Subcutaneous abdominal adipose tissue (tissue), 5 donors: ENCODE results near the gene MMS22L.

ENCODE experiments used
- H3K27ac ChIP-seq: one replicate; pipeline ENCODE4 v1.7.0; 2013; ENCODE audit warnings: low read depth, mild to moderate bottlenecking, inconsistent platforms, low read length, moderate library complexity
- H3K27me3 ChIP-seq, 5 donors: one replicate each; pipeline ENCODE4 v1.7.0; 2013; ENCODE audit warnings: low read length in 5 of 5, inconsistent platforms in 1 of 5; ENCODE audit not compliant: control insufficient read depth in 5 of 5, insufficient read depth in 4 of 5
- H3K36me3 ChIP-seq, 5 donors: one replicate each; pipeline ENCODE4 v1.7.0; 2013; ENCODE audit warnings: low read length in 5 of 5; ENCODE audit not compliant: control insufficient read depth in 5 of 5, insufficient read depth in 5 of 5
- H3K4me1 ChIP-seq, 5 donors: one replicate each; pipeline ENCODE4 v1.7.0; 2013; ENCODE audit warnings: low read length in 5 of 5, mild to moderate bottlenecking in 3 of 5, moderate library complexity in 1 of 5; ENCODE audit not compliant: control insufficient read depth in 5 of 5, insufficient read depth in 5 of 5
- H3K4me3 ChIP-seq, 5 donors: one replicate each; pipeline ENCODE4 v1.7.0; 2013; ENCODE audit warnings: low read length in 5 of 5, low read depth in 1 of 5
- H3K9ac ChIP-seq, 5 donors: one replicate each; pipeline ENCODE4 v1.7.0; 2013; ENCODE audit warnings: low read length in 5 of 5, mild to moderate bottlenecking in 4 of 5, moderate library complexity in 3 of 5
- H3K9me3 ChIP-seq, 5 donors: one replicate each; pipeline ENCODE4 v1.7.0; 2013; ENCODE audit warnings: low read length in 5 of 5; ENCODE audit not compliant: control insufficient read depth in 5 of 5
- donor health status: healthy.
- donor health status: healthy.
- donor health status: healthy.
- donor health status: healthy.
- donor health status: healthy.

The MMS22L gene

GRCh38 chr6:97203343-97203742, 79.7 kb downstream of the MMS22L start:
- Histone ChIP-seq H3K9ac (no peak overlapping the region), H3K9me3 (no peaks in the 10 kb centered on the region), H3K27me3 (no peaks in the 10 kb centered on the region), H3K27ac (no peak overlapping the region), H3K36me3 (no peaks in the 10 kb centered on the region), H3K4me3 (no peak overlapping the region), H3K4me1 (peaks cover 0 to 5% (median 0%) of the 10 kb centered on the region in 5 donors)

GRCh38 chr6:97198046-97198565, 84.9 kb downstream of the MMS22L start:
- no peaks in the 10 kb centered on the region for H3K27me3 ChIP-seq
- H3K4me1 ChIP-seq: peaks cover 0 to 4% (median 0%) of the 10 kb centered on the region in 5 donors
- no peaks in the 10 kb centered on the region for H3K36me3 ChIP-seq
- no peak overlapping the region for H3K27ac ChIP-seq
- no peak overlapping the region for H3K9ac ChIP-seq
- no peaks in the 10 kb centered on the region for H3K9me3 ChIP-seq
- no peak overlapping the region for H3K4me3 ChIP-seq

- Histone ChIP-seq H3K36me3 (peaks cover 0 to 3% (median 0%) of the 10 kb centered on the region in 5 donors), H3K4me3 (no peak overlapping the region), H3K9ac (no peak overlapping the region), H3K27ac (no peak overlapping the region), H3K27me3 (no peaks in the 10 kb centered on the region), H3K4me1 (peaks cover 0 to 4% (median 0%) of the 10 kb centered on the region in 5 donors), H3K9me3 (no peaks in the 10 kb centered on the region)
Observed at GRCh38 chr6:97195117-97195516, 87.9 kb downstream of the MMS22L start.

GRCh38 chr6:97189767-97190166, 93.2 kb downstream of the MMS22L start:
- Histone ChIP-seq H3K27ac (no peak overlapping the region), H3K4me1 (peaks cover 0 to 10% (median 0%) of the 10 kb centered on the region in 5 donors), H3K36me3 (peaks cover 0 to 3% (median 0%) of the 10 kb centered on the region in 5 donors)

GRCh38 chr6:97187951-97188350, 95.1 kb downstream of the MMS22L start:
- no peak overlapping the region for H3K27ac ChIP-seq
- H3K9me3 ChIP-seq: no peaks in the 10 kb centered on the region
- peaks cover 0 to 10% (median 0%) of the 10 kb centered on the region in 5 donors for H3K4me1 ChIP-seq
- H3K9ac ChIP-seq: peak overlapping the region in 1 of 5 donors; percentile 8
- peaks cover 0 to 3% (median 0%) of the 10 kb centered on the region in 5 donors for H3K36me3 ChIP-seq
- no peak overlapping the region for H3K4me3 ChIP-seq
- H3K27me3 ChIP-seq: no peaks in the 10 kb centered on the region

More at GRCh38 chr6:97189767-97190166, 93.2 kb downstream of the MMS22L start:
- Histone ChIP-seq H3K4me3 (no peak overlapping the region), H3K9me3 (no peaks in the 10 kb centered on the region), H3K27me3 (no peaks in the 10 kb centered on the region), H3K9ac (no peak overlapping the region)

GRCh38 chr6:97186416-97186999, 96.5 kb downstream of the MMS22L start:
- no peak overlapping the region for H3K27ac ChIP-seq

GRCh38 chr6:97177905-97178304, 105.1 kb downstream of the MMS22L start:
- no peaks in the 10 kb centered on the region for H3K9me3 ChIP-seq
- H3K36me3 ChIP-seq: peaks cover 0 to 21% (median 0%) of the 10 kb centered on the region in 5 donors
- no peak overlapping the region for H3K4me3 ChIP-seq
- no peak overlapping the region for H3K9ac ChIP-seq
- H3K27me3 ChIP-seq: no peaks in the 10 kb centered on the region
- H3K27ac ChIP-seq: no peak overlapping the region
- no peaks in the 10 kb centered on the region for H3K4me1 ChIP-seq

More at GRCh38 chr6:97186416-97186999, 96.5 kb downstream of the MMS22L start:
- H3K9ac ChIP-seq: no peak overlapping the region
- no peak overlapping the region for H3K4me3 ChIP-seq
- peaks cover 0 to 4% (median 0%) of the 10 kb centered on the region in 5 donors for H3K36me3 ChIP-seq
- H3K27me3 ChIP-seq: no peaks in the 10 kb centered on the region
- H3K4me1 ChIP-seq: peaks cover 0 to 10% (median 0%) of the 10 kb centered on the region in 5 donors
- H3K9me3 ChIP-seq: no peaks in the 10 kb centered on the region

GRCh38 chr6:97176468-97176867, 106.5 kb downstream of the MMS22L start:
- Histone ChIP-seq H3K9me3 (no peaks in the 10 kb centered on the region), H3K9ac (no peak overlapping the region), H3K27me3 (no peaks in the 10 kb centered on the region), H3K36me3 (peaks cover 0 to 25% (median 2%) of the 10 kb centered on the region in 5 donors), H3K4me3 (no peak overlapping the region), H3K27ac (no peak overlapping the region), H3K4me1 (no peaks in the 10 kb centered on the region)

GRCh38 chr6:97175806-97176205, 107.2 kb downstream of the MMS22L start:
- H3K9me3 ChIP-seq: no peaks in the 10 kb centered on the region
- no peaks in the 10 kb centered on the region for H3K27me3 ChIP-seq
- H3K9ac ChIP-seq: no peak overlapping the region
- no peaks in the 10 kb centered on the region for H3K4me1 ChIP-seq
- H3K36me3 ChIP-seq: peaks cover 0 to 24% (median 2%) of the 10 kb centered on the region in 5 donors
- H3K27ac ChIP-seq: no peak overlapping the region
- no peak overlapping the region for H3K4me3 ChIP-seq

GRCh38 chr6:97174471-97174870, 108.5 kb downstream of the MMS22L start:
- peaks cover 0 to 21% (median 2%) of the 10 kb centered on the region in 5 donors for H3K36me3 ChIP-seq
- H3K27me3 ChIP-seq: no peaks in the 10 kb centered on the region
- no peak overlapping the region for H3K4me3 ChIP-seq
- H3K9ac ChIP-seq: no peak overlapping the region
- H3K27ac ChIP-seq: no peak overlapping the region
- no peaks in the 10 kb centered on the region for H3K4me1 ChIP-seq
- H3K9me3 ChIP-seq: no peaks in the 10 kb centered on the region
